ENCODE results near the gene ABCB6.
A peak's percentile ranks its signal among the peaks of the same experiment; 100 is the strongest.

The ABCB6 gene

DNA sequence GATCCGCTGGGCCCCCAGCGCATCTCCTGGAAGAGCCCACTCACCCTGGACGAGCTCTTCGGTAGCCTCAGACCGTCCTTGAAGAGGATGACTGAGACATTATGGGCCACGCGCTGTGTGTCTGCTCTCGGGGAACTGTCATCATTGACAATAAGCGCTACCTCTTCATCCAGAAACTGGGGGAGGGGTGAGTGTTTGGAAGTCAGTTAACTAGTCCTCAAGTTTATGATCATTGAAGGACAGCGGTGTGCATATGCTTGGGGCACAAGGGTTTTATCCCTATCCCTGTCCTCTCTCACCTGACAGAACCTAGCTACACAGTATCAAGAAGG is 27.1 kb upstream of the ABCB6 start:
- DNase-seq (ENCODE audit: low read depth in 3 of 3, low spot score in 1 of 3) = no peak

DNA sequence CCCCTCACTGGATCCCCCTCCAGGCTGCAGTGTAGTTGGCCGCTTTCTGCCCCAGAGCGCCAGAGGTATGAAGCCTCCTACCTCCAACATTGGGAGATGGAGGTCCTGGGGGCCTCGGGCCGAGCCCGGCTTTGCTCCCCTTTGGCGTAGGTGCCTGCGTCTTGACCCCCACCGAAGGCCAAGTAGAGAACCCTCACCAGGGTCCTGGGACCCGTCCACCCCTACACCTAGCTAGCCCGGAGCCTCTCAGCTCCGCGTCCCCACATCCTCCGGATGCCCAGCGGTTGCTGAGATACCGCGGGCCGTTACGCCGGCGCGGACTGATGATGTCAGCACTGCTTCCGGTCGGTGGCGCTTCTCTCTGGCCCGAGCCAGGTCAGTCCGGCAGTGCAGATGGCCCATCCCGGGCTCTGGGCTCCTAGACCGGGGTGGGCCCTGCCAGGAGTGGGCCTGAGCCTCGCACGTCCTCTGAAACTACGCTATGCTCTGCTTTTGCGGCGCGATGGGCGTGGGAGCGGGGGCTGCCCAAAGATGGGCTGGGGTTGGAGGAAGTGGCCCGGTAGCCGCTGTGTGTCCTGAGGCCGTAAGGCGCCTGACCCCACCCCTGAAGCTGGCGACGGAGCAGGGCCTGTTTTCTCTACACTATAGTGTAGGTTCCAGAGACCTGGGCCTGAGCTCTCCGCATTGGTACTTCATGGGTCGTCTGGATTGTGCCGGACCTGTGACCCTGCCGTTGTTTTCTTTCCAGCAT is 26.6 kb upstream of the ABCB6 start, which contains the start of the genes GLB1L and STK16:
Gene GLB1L, minus strand, starts transcription at position 297 of the 751 bp plus-strand sequence. CDS start 1,871 bp downstream, outside the sequence.
Gene STK16, plus strand, starts transcription at position 332 of the 751 bp plus-strand sequence. CDS start 521 bp downstream, outside the sequence.
- DNase-seq (ENCODE audit: low read depth in 3 of 3, low spot score in 1 of 3) = peak; percentile 68 to 85 (median 70)

DNA sequence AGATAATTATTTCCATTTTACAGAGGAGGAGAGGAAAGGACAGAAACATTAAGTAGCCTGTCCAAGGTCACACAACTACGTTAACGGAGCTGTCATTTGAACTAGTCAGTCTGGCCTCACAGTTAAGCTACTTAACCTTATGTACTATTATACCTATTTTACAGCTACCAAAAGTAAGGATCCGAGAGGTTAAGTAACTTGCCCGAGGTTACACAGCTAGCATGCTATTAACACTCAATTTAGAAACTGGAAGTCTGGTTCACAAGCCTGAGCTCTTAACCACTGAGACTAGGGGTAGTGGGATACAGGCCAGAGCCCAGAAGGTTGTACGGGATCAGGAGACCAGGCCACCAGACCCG is 26.0 kb upstream of the ABCB6 start:
- no peak for DNase-seq (ENCODE audit: low read depth in 3 of 3, low spot score in 1 of 3)

DNA sequence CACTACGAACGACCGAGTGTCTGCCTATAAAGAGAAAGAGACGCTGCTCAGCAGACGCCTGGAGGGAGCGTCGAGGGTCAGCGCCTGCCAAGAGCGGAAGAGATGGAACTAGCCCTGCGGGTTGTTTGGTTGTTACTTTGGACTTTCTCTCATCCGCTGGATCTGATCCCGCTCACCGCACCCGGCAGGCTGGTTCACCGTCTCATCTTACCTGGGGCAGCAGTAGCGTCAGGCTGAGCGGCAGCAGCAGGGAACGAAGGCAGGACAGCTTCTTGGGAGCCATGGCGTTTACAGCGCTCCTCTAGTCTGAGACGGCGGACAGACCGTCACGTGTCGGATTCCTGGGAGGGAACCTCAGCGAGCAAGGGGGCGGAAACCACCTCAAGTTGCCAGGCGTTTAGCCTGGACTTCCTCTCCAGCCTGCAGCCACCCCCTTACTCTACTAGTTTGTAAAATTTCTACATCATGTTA is 24.6 kb upstream of the ABCB6 start:
- DNase-seq (ENCODE audit: low read depth in 3 of 3, low spot score in 1 of 3) = no peak

DNA sequence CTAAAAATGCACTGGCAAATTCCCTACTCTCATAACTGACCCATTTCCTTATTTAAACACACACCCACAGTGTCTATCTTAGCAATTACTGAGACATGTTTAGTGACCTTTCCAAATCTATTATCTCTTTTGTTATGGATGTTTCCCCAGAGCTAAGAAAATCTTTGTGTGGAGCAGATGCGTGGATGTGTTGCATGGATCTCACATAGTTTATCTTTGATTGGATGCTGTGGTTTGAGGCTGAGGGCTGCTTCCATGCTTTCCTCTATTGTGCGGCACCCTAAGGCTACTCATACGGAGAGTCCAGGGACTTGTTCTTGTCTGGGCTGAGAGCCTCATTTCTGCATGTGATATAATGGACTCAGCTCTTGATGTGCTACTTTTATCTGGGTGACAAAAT is 15.6 kb upstream of the ABCB6 start:
- no peak for DNase-seq (ENCODE audit: low read depth in 3 of 3, low spot score in 1 of 3)

DNA sequence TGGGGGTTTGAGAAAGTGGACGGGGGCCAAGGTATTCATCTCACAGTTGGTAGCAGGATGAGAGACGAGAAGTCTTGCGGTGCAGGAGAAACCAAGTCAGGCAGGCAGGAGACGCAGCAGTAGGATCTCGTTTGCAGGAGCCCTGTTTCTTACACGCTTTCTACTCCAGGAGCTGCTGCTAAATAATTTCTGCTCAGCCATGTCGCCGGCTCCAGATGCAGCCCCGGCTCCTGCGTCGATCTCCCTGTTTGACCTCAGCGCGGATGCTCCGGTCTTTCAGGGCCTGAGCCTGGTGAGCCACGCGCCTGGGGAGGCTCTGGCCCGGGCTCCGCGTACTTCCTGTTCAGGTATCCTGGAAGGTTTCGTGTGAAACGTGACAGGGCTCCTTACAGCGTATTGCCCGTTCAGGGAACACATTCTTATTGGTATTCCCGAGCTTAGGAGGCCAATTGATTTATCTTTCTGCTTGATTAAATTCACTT is 11.3 kb upstream of the ABCB6 start:
- DNase-seq (ENCODE audit: low read depth in 3 of 3, low spot score in 1 of 3) = no peak

DNA sequence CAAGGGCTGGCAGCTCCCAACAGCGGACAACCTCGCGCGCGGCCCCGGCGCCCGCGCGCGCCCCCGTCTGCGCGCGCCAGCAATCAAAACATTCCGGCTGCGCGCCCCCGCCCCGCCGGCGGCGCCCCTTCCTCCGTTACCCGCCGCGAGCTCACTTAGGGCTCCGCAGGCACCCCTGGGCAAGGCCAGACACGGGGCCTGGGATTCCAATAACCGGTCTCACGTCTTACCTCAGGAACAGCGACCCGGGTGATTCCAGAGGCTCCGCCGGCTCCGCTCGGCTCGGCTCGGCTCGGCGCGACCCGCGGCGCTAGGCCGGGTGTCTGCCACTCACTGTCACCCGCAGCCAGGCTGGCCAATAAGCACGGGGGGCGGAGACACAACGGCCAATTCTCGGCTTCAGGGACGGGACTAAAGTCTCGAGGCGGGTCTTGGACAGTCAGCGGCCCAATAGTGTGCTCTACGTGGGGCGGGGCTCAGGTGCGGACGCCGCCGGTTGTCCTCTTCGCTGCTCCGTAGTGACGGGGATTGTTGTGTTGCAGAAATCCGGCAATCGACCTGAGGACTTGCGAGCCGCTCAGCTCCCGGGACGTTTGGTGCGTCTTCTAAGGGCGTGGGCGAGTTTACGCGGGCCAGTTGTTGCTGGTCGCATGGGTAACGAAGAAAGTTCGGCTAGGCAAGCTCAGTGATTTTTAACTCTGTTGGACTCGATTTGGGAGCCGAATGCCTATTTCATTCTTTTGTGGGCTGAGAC is 10.7 kb upstream of the ABCB6 start, which contains the start of the genes ANKZF1 and ATG9A:
Gene ANKZF1, plus strand, starts transcription at position 502 of the 754 bp plus-strand sequence. CDS start 452 bp downstream, outside the sequence.
Gene ATG9A, minus strand, starts transcription at position 332 of the 754 bp plus-strand sequence. CDS start 1,612 bp downstream, outside the sequence.
- peak; percentile 87 to 95 (median 94) for DNase-seq (ENCODE audit: low read depth in 3 of 3, low spot score in 1 of 3)

DNA sequence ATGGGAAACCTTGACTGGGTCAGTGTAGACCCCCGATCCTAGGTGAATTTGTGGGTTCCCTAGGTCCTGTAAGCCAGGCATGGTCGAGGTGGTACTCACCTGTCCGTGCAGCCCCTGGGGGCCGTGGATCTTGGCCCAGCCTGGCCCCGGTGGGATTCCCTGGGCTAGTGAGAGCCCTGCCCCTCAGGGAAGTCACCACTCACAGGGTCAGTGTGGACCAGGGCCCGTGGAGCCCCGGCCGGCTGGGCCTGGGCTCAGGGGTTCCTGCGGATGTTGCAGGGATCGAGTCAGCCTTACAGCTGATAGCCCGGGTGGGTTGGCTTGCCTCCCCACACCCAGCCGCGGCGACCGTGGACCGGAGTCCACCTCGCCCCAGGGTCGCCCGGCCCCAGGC is 10.2 kb upstream of the ABCB6 start:
- DNase-seq (ENCODE audit: low read depth in 3 of 3, low spot score in 1 of 3) = no peak

DNA sequence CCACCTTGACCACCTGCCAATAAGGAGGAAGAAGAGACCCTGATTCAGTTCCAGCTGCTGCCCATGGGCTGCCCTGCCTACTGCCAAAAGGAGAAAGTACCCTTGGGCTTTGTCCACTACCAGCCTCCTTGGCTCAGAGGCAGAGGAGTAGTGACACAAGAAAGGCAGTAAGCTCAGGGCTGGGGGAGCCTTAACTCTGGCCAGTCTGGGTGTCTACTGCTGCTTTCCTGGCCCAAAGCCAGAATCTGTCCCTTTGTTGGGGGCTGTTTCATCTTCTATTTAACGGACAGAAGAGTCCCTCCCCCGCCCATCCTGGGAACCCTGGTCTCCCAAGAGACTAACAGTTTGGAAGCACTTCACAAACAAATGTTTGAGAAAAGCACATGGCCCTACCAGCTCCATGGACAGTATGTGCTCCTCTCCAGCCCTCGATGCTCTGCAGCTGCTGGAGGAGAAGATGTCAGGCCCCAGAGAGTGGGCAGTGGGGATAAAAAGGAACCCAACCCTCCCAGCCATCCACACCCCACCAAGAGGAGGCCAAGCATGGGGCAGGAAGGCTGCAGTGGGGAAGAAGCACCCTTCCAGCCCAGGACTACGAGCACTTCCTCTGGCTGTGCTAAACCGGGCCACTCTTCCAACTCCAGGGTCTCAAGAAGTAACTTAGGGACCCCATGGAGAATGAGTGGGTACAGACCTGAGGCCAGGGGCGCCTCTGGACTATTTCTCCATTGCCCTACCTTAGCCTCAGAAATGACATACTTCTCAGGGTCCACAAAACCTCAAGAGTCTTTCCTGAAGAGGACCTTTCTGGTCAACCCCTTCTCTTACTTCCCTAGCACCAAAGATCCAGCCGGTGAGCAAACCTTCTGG is 9.5 kb upstream of the ABCB6 start:
- DNase-seq (ENCODE audit: low read depth in 3 of 3, low spot score in 1 of 3) = no peak

DNA sequence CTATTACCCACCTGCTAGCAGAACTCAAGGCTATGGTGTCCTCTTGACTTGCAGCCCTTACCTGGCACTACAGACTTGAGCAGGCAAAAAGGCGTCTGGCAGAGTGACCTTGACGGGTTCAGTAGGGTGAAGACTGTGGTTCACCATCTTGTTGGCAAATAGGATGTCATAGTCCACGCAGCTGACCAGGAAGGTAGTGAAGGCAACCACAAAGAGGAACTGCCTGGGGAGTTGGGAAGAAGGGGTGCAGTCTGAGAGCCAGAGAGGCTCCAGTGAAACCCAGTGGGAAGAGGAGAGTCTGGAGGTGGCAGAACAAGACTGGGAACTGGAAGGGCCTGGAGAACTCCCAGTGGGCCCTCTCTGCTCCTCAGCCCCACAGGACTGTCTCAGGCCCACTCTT is 6.6 kb upstream of the ABCB6 start:
- DNase-seq (ENCODE audit: low read depth in 3 of 3, low spot score in 1 of 3) = no peak

DNA sequence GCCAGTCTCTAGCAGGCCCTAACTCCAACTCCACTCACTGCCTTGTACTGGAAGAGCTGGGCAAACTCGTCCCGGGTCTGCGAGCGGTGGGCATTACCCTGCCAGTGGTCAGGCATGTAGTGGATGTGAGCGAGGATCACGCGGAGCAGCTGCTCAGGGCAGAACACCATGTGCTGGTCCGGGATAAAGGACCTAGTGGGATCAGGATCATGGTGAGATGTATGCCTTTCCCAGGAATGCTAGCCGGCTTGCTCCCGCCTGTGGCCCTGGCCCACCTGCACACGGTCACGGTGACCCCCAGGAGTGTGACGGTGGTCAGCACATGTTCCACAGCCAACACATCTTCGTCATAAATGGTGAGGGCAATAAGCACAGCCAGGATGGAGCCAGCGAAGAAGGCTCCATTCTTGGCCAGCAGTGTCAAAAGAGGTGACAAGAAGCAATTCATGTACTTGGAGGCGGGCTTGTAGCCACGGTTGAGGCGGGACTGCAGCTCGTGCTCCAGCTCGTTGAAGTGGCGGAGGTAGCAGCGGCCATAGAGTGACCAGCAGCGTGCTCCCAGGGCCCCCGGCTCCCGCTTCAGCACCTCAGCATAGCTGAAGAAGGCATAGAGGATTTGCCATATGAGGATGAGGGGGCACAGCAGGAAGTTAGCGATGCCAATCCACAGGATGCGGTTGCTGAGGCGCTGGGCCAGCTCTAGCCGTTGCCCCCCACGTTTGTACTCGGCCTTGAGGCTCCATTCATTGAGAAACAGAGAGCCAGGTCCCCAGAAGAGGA is 5.3 kb upstream of the ABCB6 start:
- no peak for DNase-seq (ENCODE audit: low read depth in 3 of 3, low spot score in 1 of 3)

DNA sequence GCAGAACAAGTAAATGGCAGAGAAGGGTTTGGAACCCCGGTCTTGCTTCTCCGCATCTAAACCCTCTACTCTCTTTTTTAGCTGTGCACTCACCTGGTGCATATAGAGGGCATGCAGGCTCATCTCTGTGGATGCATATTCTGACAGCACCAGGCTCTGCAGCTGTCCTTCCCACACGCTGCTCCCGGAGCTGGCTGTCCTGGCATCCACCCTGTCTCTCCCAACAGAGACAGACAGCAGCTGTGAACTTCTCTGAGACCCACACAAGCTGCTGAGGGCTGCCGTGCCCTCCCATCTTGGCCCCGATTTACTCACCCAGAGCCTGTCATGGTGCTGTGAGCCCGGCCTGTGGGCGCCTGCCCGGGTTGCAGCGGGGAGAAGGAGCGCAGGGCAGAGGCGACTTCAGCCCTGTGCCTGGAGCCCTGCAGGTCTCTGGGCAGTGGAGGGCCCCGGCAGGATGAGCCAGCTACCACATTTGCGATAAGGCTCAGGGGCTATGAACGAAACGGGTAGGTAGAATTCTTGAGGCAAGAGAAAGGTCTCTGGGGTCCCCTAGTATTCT is 3.3 kb upstream of the ABCB6 start:
- no peak for DNase-seq (ENCODE audit: low read depth in 3 of 3, low spot score in 1 of 3)

DNA sequence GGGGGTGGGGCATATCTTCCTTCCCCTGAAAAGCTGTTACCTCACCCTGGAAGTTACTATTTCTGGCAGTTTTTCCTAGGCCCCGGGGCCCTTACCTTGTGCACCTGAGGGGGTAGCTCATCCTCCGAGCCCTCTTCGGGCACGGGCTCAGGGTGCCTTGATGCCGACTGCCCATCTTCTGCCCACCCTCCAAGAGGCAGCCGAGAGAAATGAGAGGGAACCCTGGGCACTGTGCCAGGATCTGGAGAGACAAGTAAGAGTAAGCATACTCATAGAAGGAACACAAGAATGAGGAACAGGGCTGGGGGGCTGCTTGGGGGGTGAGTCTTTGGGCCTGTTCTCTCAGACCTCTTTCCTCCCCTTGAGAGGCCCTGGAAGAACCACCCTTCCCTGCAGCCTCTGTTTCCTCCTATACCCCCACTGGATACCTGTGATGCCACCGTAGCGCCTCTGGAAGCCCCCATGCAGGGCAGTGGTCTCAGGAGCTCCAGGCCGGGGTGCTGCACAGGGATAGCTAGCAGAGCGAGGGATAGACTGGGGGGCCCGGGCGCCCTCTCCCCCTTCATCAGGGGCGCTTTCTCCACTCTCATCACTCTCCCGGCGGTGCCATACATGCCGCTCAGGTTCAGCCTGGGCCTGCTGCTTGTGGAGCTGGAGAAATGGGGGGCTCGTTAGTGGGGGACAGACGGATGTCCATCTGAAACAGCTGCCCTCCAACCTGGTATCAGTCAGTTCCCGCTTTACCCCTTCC is 2.1 kb upstream of the ABCB6 start:
- DNase-seq (ENCODE audit: low read depth in 3 of 3, low spot score in 1 of 3) = no peak

DNA sequence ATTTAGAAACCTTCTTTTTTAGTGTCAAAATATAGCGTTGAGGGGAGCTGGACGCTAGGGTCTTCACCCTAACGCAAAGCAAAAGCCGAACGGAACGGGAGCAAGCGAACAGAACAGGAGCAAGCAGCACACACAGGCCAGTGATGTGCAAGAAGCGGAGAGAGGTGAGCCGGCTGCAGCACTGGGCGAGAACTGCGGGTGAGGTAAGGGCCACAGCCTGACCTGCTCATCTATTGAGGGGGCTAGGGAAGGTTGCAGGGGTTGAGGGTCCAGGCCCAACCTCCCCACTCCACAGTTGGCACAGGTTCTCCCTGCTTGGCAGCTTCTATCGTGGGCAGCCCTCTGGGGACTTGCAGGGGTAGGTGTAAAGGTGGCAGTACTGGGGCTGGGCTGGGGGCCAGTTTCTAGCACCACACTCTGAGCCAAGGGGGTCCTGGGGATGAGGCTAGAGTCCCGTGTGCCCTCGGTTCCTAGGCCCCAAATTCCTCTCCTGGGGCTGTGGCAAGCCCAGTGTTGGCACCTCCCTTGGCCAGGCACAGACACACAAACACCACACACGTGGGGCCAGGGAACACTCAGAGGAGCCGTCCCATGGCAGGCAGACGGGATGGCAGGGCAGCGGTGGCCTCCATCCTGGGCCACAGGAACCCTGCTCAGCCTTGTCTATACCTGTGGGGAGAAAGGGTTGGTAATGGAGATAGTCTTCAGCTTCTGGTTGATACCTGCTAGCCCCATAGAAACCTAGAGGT is 1.2 kb upstream of the ABCB6 start:
- DNase-seq (ENCODE audit: low read depth in 3 of 3, low spot score in 1 of 3) = no peak

DNA sequence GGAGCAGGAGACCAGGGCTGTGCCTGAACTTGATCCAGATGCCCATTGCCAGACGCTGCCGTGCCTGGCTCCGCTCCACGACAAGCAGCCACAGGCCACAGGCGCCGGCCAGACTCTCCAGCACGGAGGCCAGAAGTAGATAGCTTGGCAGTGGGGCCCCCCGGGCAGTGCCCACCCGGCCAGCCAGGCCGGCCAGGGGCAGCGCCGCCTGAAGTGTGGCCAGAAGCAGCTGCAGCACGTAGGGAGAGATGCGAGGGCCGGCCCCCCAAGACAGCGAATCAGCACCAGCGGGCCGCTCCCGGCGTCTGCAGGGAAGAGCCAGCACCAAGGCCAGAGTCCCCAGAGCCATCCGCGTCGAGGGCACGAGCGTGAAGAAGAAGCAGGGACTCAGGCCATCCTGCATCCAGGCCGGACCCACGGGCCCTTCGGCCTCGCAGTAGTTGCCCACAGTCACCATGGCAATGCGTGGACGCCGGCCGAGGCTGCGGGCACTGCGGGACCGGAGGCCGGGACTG is 484 bp downstream of the ABCB6 start:
- no peak for DNase-seq (ENCODE audit: low read depth in 3 of 3, low spot score in 1 of 3)

DNA sequence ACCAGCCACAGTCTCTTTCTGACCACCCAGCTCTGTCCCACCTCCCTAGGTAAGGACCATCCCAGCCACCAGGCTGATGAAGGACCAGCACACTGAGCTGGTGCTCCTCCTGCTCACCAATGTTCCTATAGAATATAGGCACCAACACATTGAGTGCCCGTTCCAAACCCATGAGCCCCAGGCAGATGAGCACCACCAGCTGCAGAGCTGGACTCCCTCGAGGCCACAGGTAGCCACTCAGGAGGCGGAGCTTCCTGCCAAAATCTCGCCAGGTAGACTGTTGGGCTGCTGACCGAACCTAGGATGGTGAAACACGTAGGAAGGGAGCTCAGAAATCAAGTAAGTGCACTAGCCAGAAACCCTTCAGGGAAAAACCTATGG is 2.2 kb downstream of the ABCB6 start:
- no peak for DNase-seq (ENCODE audit: low read depth in 3 of 3, low spot score in 1 of 3)

DNA sequence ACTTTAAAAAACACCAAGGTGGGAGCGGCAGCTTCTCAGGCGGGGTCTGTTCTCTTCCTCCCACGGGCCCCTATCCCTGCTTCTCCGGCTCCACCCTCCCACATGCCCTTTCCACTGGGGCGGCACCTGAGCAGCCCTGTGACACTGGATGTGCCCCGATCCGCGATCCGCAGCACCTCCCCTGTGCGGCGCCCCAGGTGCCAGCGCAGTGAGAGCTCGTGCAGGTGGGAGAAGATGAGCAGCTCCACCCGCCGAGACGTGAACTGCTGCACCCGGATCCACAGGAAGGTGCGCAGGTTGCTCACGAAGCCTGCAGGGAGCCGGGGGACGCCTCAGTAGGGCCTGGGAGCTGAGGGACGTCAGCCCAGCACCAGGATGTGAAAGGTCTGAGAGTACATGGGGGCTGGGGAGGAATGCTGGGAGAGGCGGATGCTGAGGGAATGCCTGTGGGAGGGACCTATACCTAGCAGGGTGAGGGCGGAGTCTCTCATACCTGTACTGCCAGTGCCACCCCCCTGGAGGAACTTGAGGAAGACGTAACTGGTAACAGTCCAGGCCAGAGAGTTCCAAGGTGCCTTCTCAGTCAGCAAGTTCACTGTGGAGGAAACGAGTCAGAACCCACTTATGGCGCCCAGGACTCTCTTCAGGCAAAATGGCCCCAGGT is 2.8 kb downstream of the ABCB6 start:
- DNase-seq (ENCODE audit: low read depth in 3 of 3, low spot score in 1 of 3) = no peak

DNA sequence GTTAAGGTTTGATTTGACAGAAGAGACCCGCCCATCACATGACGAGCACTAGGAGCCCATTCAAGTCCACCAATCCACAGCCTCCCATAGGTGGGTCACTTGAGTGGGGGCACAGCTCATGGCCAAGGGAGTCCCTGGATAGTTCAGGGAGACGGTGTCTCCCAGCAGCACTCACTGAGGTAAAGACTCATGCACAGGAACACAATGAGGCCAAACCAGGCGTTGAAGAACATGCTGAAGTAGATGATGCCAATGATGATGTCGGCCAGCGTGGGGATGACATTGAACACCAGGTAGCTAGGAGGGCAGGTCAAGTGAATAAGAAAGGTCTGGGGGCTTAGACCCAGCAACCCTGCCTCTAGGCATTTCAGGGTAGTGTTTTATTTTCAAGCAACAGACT is 4.0 kb downstream of the ABCB6 start:
- DNase-seq (ENCODE audit: low read depth in 3 of 3, low spot score in 1 of 3) = no peak
